ENCODE measurements around the gene SAMD4A. TPM values are rescaled to one million over a fixed set of nuclear protein-coding genes. Genes with fewer than 3 reads are reported as not detected.

The SAMD4A gene
- total RNA-seq, 2 donors from 2014 or later = 1.9 to 8.0 TPM

GRCh38 chr14:54649056-54649455, 82.1 kb downstream of the SAMD4A start:
- Histone ChIP-seq H3K9me3 (ENCODE audit: control insufficient read depth, low read length) (no peaks in the 10 kb centered on the region), H3K4me3 (ENCODE audit: low read length) (no peak overlapping the region), H3K27me3 (ENCODE audit: control insufficient read depth, insufficient read depth, low read length, poor library complexity, severe bottlenecking) (no peaks in the 10 kb centered on the region), H3K4me1 (ENCODE audit: control insufficient read depth, insufficient read depth, low read length) (no peaks in the 10 kb centered on the region), H3K36me3 (ENCODE audit: control insufficient read depth, insufficient read depth, low read length) (no peaks in the 10 kb centered on the region), H3K9ac (ENCODE audit: extremely low read depth, low read length, poor library complexity, severe bottlenecking) (no peak overlapping the region), H3K27ac (ENCODE audit: low read depth, low read length) (no peak overlapping the region)
- H3K4me3 Mint-ChIP-seq = no peak overlapping the region
- no peak for TF ChIP-seq CTCF (conservative IDR thresholded peaks at IDR 0.05)
- WGBS, 2 experiments (ENCODE audit: insufficient coverage in 1 of 2, insufficient read length in 1 of 2) = 94 to 97% methylated on average over 6 of the region's 6 CpGs
- peaks cover 24% of the 10 kb centered on the region for H3K4me1 Mint-ChIP-seq
- no peaks in the 10 kb centered on the region for H3K9me3 Mint-ChIP-seq
- no peaks in the 10 kb centered on the region for H3K36me3 Mint-ChIP-seq (ENCODE audit: low read depth)
- H3K27me3 Mint-ChIP-seq (ENCODE audit: insufficient read depth) = no peaks in the 10 kb centered on the region
- H3K27ac Mint-ChIP-seq = no peak overlapping the region
- no peak for DNase-seq

- peak; percentile 70 for DNase-seq
- Histone ChIP-seq H3K4me3 (ENCODE audit: low read length) (peak overlapping the region; percentile 26), H3K27me3 (ENCODE audit: control insufficient read depth, insufficient read depth, low read length, poor library complexity, severe bottlenecking) (no peaks in the 10 kb centered on the region), H3K9me3 (ENCODE audit: control insufficient read depth, low read length) (no peaks in the 10 kb centered on the region), H3K4me1 (ENCODE audit: control insufficient read depth, insufficient read depth, low read length) (no peaks in the 10 kb centered on the region), H3K36me3 (ENCODE audit: control insufficient read depth, insufficient read depth, low read length) (no peaks in the 10 kb centered on the region), H3K27ac (ENCODE audit: low read depth, low read length) (peak overlapping the region; percentile 55), H3K9ac (ENCODE audit: extremely low read depth, low read length, poor library complexity, severe bottlenecking) (no peak overlapping the region)
- Mint-ChIP-seq H3K4me3 (no peak overlapping the region), H3K9me3 (no peaks in the 10 kb centered on the region), H3K36me3 (ENCODE audit: low read depth) (no peaks in the 10 kb centered on the region), H3K27ac (peak overlapping the region; percentile 8), H3K27me3 (ENCODE audit: insufficient read depth) (no peaks in the 10 kb centered on the region), H3K4me1 (peaks cover 28% of the 10 kb centered on the region)
- TF ChIP-seq CTCF (conservative IDR thresholded peaks at IDR 0.05) = no peak
- 70% methylated on average over 10 of the region's 10 CpGs for WGBS, 2 experiments (ENCODE audit: insufficient coverage in 1 of 2, insufficient read length in 1 of 2)
Observed at GRCh38 chr14:54650331-54650958, 83.5 kb downstream of the SAMD4A start.

GRCh38 chr14:54650959-54651351, 84.0 kb downstream of the SAMD4A start:
- no peak overlapping the region for H3K9ac ChIP-seq (ENCODE audit: extremely low read depth, low read length, poor library complexity, severe bottlenecking)
- H3K4me3 Mint-ChIP-seq = no peak overlapping the region
- no peak for TF ChIP-seq CTCF (conservative IDR thresholded peaks at IDR 0.05)
- 43 to 77% methylated on average over 1 to 5 of the region's 5 CpGs for WGBS, 2 experiments (ENCODE audit: insufficient coverage in 1 of 2, insufficient read length in 1 of 2)
- no peaks in the 10 kb centered on the region for H3K27me3 ChIP-seq (ENCODE audit: control insufficient read depth, insufficient read depth, low read length, poor library complexity, severe bottlenecking)
- peak overlapping the region; percentile 26 for H3K4me3 ChIP-seq (ENCODE audit: low read length)
- peak overlapping the region; percentile 8 for H3K27ac Mint-ChIP-seq
- no peaks in the 10 kb centered on the region for H3K36me3 Mint-ChIP-seq (ENCODE audit: low read depth)
- no peaks in the 10 kb centered on the region for H3K4me1 ChIP-seq (ENCODE audit: control insufficient read depth, insufficient read depth, low read length)
- H3K9me3 ChIP-seq (ENCODE audit: control insufficient read depth, low read length) = no peaks in the 10 kb centered on the region
- peaks cover 28% of the 10 kb centered on the region for H3K4me1 Mint-ChIP-seq
- no peaks in the 10 kb centered on the region for H3K27me3 Mint-ChIP-seq (ENCODE audit: insufficient read depth)
- no peaks in the 10 kb centered on the region for H3K9me3 Mint-ChIP-seq
- peak overlapping the region; percentile 55 for H3K27ac ChIP-seq (ENCODE audit: low read depth, low read length)
- DNase-seq = no peak
- no peaks in the 10 kb centered on the region for H3K36me3 ChIP-seq (ENCODE audit: control insufficient read depth, insufficient read depth, low read length)
